Measurements from ENCODE around the gene NEK7. TPM values are rescaled to one million over a fixed set of nuclear protein-coding genes. Genes with fewer than 3 reads are reported as not detected.
"Not testable (repeated sequence)": the region's sequence is repeated elsewhere in the genome, so short reads cannot be mapped to it uniquely, and the experiment has no call there.

Gene NEK7
- total RNA-seq, 1 experiment from 2014 or later = 51.1 TPM

DNA sequence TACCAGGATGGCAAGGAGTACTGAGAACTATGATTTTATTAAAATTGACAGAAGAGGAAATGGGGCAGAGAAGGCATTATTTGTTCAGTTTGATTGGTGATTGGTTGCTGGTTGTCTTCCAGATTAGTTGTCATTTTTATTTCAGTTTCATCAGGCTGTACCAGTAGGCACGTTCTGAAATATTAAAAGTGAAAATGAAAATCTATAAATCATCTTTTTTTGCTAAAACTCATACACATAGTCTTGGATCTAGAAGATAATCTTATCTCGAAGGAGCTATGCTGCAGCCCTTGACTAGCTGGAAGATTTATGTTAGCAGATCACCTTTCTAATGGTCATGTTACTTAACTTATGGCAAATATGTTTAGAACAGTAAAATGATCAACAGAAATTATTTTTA, 29.0 kb downstream of the NEK7 start:
- intact Hi-C loops (cut with micrococcal nuclease) = no loop called here
- ChIA-PET POLR2A (interaction anchor here (1.1 to 1.7 kb wide), 3 partner anchors 10 to 49 kb away, joined by 3 to 4 read pairs (median 3); no protein-coding TSS in a partner anchor), CTCF (interaction anchor here (0.5 to 0.6 kb wide), 2 partner anchors 222 to 1792 kb away, joined by 3 to 4 read pairs; no protein-coding TSS in a partner anchor)
- Mint-ChIP-seq H3K27ac (ENCODE audit: low read depth, unreplicated experiment) (peak overlapping the region; percentile 19), H3K36me3 (ENCODE audit: insufficient read depth, unreplicated experiment) (no peaks in the 10 kb centered on the region), H3K4me1 (ENCODE audit: insufficient read depth, unreplicated experiment) (peaks cover 8% of the 10 kb centered on the region), H3K27me3 (ENCODE audit: insufficient read depth, unreplicated experiment) (no peaks in the 10 kb centered on the region), H3K9me3 (ENCODE audit: unreplicated experiment) (no peaks in the 10 kb centered on the region), H3K4me3 (ENCODE audit: unreplicated experiment) (no peak overlapping the region)
- no peak for DNase-seq (ENCODE audit: unreplicated experiment)
- BruUV-seq (replicated peaks) = no TSS peak
- no peak for TF ChIP-seq CTCF (IDR thresholded peaks at IDR 0.05; ENCODE audit: unreplicated experiment)

GRCh38 chr1:198186916-198187580, 30.2 kb downstream of the NEK7 start:
- DNase-seq (ENCODE audit: unreplicated experiment) = no peak
- Mint-ChIP-seq H3K4me3 (ENCODE audit: unreplicated experiment) (no peak overlapping the region), H3K9me3 (ENCODE audit: unreplicated experiment) (no peaks in the 10 kb centered on the region), H3K27me3 (ENCODE audit: insufficient read depth, unreplicated experiment) (no peaks in the 10 kb centered on the region), H3K36me3 (ENCODE audit: insufficient read depth, unreplicated experiment) (no peaks in the 10 kb centered on the region), H3K4me1 (ENCODE audit: insufficient read depth, unreplicated experiment) (peaks cover 9% of the 10 kb centered on the region), H3K27ac (ENCODE audit: low read depth, unreplicated experiment) (no peak overlapping the region)
- CTCF ChIA-PET = interaction anchor here (0.7 to 1.5 kb wide), 2 partner anchors 9 to 15 kb away, joined by 3 read pairs; no protein-coding TSS in a partner anchor
- no peak for TF ChIP-seq CTCF (IDR thresholded peaks at IDR 0.05; ENCODE audit: unreplicated experiment)
- no TSS peak for BruUV-seq (replicated peaks)
- POLR2A ChIA-PET = interaction anchor here (0.7 to 2.0 kb wide), 7 partner anchors 9 to 278 kb away, joined by 3 to 7 read pairs (median 4); partner anchors contain the start of gene NEK7
- intact Hi-C loops (cut with micrococcal nuclease) = no loop called here

GRCh38 chr1:198187973-198188588, 31.3 kb downstream of the NEK7 start:
- H3K27me3 Mint-ChIP-seq (ENCODE audit: insufficient read depth, unreplicated experiment) = no peaks in the 10 kb centered on the region
- H3K36me3 Mint-ChIP-seq (ENCODE audit: insufficient read depth, unreplicated experiment) = no peaks in the 10 kb centered on the region
- CTCF ChIA-PET = interaction anchor here (0.7 to 1.5 kb wide), 4 partner anchors 8 to 401 kb away, joined by 3 read pairs; no protein-coding TSS in a partner anchor
- intact Hi-C loops (cut with micrococcal nuclease) = no loop called here
- DNase-seq (ENCODE audit: unreplicated experiment) = no peak
- POLR2A ChIA-PET = interaction anchor here (0.7 to 2.0 kb wide), 9 partner anchors 8 to 277 kb away, joined by 3 to 7 read pairs (median 4); partner anchors contain the start of gene NEK7
- H3K27ac Mint-ChIP-seq (ENCODE audit: low read depth, unreplicated experiment) = no peak overlapping the region
- H3K9me3 Mint-ChIP-seq (ENCODE audit: unreplicated experiment) = no peaks in the 10 kb centered on the region
- H3K4me1 Mint-ChIP-seq (ENCODE audit: insufficient read depth, unreplicated experiment) = peaks cover 16% of the 10 kb centered on the region
- TF ChIP-seq CTCF (IDR thresholded peaks at IDR 0.05; ENCODE audit: unreplicated experiment) = no peak
- H3K4me3 Mint-ChIP-seq (ENCODE audit: unreplicated experiment) = no peak overlapping the region
- no TSS peak for BruUV-seq (replicated peaks)

DNA sequence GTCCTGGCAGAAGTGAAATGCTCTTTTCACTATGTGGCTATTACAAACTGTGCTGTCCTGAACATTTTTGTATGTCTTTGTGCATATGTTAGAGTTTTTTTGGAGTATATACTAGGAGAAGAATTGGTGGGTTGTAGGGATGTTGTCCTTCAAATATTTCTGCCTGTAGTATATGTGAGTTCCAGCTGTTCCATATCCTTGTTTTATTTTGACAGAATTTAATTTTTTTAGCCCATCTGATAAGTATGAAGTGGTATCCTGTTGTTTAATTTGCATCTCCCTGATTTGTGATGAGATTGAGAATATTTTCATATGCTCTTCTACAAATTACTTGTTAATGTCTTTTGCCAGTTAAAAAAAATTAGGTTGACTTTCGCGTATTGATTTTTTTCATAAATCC, 34.3 kb downstream of the NEK7 start:
- no peak for TF ChIP-seq CTCF (IDR thresholded peaks at IDR 0.05; ENCODE audit: unreplicated experiment)
- H3K27ac Mint-ChIP-seq (ENCODE audit: low read depth, unreplicated experiment) = no peak overlapping the region
- BruUV-seq (replicated peaks) = no TSS peak
- intact Hi-C loops (cut with micrococcal nuclease) = no loop called here
- H3K4me3 Mint-ChIP-seq (ENCODE audit: unreplicated experiment) = no peak overlapping the region
- no peaks in the 10 kb centered on the region for H3K36me3 Mint-ChIP-seq (ENCODE audit: insufficient read depth, unreplicated experiment)
- POLR2A ChIA-PET = no interaction called here
- no peaks in the 10 kb centered on the region for H3K9me3 Mint-ChIP-seq (ENCODE audit: unreplicated experiment)
- H3K4me1 Mint-ChIP-seq (ENCODE audit: insufficient read depth, unreplicated experiment) = peaks cover 16% of the 10 kb centered on the region
- CTCF ChIA-PET = interaction anchor here (0.5 to 0.6 kb wide), 2 partner anchors 10 to 62 kb away, joined by 3 read pairs; no protein-coding TSS in a partner anchor
- DNase-seq (ENCODE audit: unreplicated experiment) = no peak
- H3K27me3 Mint-ChIP-seq (ENCODE audit: insufficient read depth, unreplicated experiment) = no peaks in the 10 kb centered on the region

- H3K27ac Mint-ChIP-seq (ENCODE audit: low read depth, unreplicated experiment); H3K27me3 Mint-ChIP-seq (ENCODE audit: insufficient read depth, unreplicated experiment); intact Hi-C loops (cut with micrococcal nuclease); BruUV-seq (replicated peaks); H3K4me3 Mint-ChIP-seq (ENCODE audit: unreplicated experiment); H3K36me3 Mint-ChIP-seq (ENCODE audit: insufficient read depth, unreplicated experiment); DNase-seq (ENCODE audit: unreplicated experiment); H3K9me3 Mint-ChIP-seq (ENCODE audit: unreplicated experiment): not testable (repeated sequence)
- peaks cover 15% of the 10 kb centered on the region for H3K4me1 Mint-ChIP-seq (ENCODE audit: insufficient read depth, unreplicated experiment)
- CTCF ChIA-PET = interaction anchor here (0.6 to 0.9 kb wide), 2 partner anchors 15 to 39 kb away, joined by 3 to 4 read pairs; no protein-coding TSS in a partner anchor
- POLR2A ChIA-PET = interaction anchor here (0.8 to 2.1 kb wide), 3 partner anchors 14 to 37 kb away, joined by 3 to 6 read pairs (median 3); partner anchors contain the start of gene NEK7
Measured at GRCh38 chr1:198193871-198194270, 37.1 kb downstream of the NEK7 start.

Measured in MCF 10A (cell line).